ENCODE results near the gene AP4B1. TPM values are rescaled to one million over a fixed set of nuclear protein-coding genes. Genes with fewer than 3 reads are reported as not detected.

Gene AP4B1
- total and polyA plus RNA-seq, 9 of the 15 experiments (the other 6 are each of a cell fraction or from before 2014, with no cell fraction given), result 15.8 to 36.5 (median 24.6) TPM

DNA sequence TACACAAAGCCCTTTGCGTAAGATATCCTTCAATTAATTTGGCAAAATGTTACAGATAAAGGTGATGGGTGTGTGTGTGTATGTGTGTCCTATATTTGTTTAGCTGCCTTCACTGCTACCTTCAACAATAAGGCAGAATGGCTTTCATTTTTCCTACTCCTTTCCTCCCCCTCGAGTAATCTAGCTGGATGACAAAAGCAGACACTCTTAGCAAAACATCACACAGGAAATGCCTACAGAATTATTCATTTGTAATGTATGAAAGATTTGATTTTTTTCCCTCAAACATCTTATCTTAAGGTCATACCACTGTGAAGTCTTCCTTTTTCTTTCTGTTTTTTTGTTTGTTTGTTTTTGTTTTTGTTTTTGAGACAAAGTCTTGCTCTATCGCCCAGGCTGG lies 43.7 kb downstream of the AP4B1 start:
- H3K36me3 ChIP-seq (ENCODE audit: control insufficient read depth, insufficient read depth, low read length), result no peaks in the 10 kb centered on the region
- intact Hi-C loops (cut with micrococcal nuclease) (no loop called here), in situ Hi-C loops (cut with MboI) (no loop called here)
- H3K27ac ChIP-seq (ENCODE audit: extremely low read depth, low read depth, low read length), result no peak overlapping the region
- DNase-seq (ENCODE audit: extremely low read depth in 1 of 4, low spot score in 3 of 4), result no peak
- FAIRE-seq, result no peak
- H3K9me3 ChIP-seq (replicated peaks; ENCODE audit: control insufficient read depth, insufficient read depth, low read depth, low read length), result no peaks in the 10 kb centered on the region
- ChIA-PET POLR2A (interaction anchor here (0.7 to 1.7 kb wide), 6 partner anchors 8 to 44 kb away, joined by 3 to 7 read pairs (median 4); no protein-coding TSS in a partner anchor), CTCF (ENCODE audit: low intra/inter-chr PET ratio) (no interaction called here)
- no peak overlapping the region for H3K9ac ChIP-seq (ENCODE audit: insufficient read depth in 1 of 2, low read depth in 2 of 2, low read length in 2 of 2)
- no peaks in the 10 kb centered on the region for H3K27me3 ChIP-seq (ENCODE audit: control insufficient read depth in 2 of 2, insufficient read depth in 2 of 2, low read length in 2 of 2)
- BruUV-seq (replicated peaks), result no TSS peak
- H4K20me1 ChIP-seq (replicated peaks; ENCODE audit: control insufficient read depth, insufficient read depth, low read length), result no peaks in the 10 kb centered on the region
- H2AFZ ChIP-seq (ENCODE audit: low read depth, low read length), result peak overlapping the region; percentile 25
- no peak overlapping the region for H3K4me3 ChIP-seq
- no peaks in the 10 kb centered on the region for H3K9me1 ChIP-seq (ENCODE audit: control insufficient read depth, insufficient read depth, low read length)
- WGBS (ENCODE audit: insufficient coverage, low coverage, missing lambda C conversion rate), result 50% methylated on average over 3 of the region's 3 CpGs
- no peak overlapping the region for H3K4me2 ChIP-seq (ENCODE audit: insufficient read depth, low read length)
- H3K4me1 ChIP-seq (replicated peaks in 1 of 2; ENCODE audit: control insufficient read depth in 2 of 2, insufficient read depth in 2 of 2, low read length in 2 of 2), result peaks cover 4 to 13% of the 10 kb centered on the region in 2 experiments; a peak in 3 of 5 replicates
- ATAC-seq, result no peak
- H3K79me2 ChIP-seq (ENCODE audit: control insufficient read depth, insufficient read depth, low read length), result no peaks in the 10 kb centered on the region
- TF ChIP-seq MAFK (IDR thresholded peaks at IDR 0.05; ENCODE audit: low read length) (no peak), YY1 (IDR thresholded peaks at IDR 0.05; ENCODE audit: borderline replicate concordance in 1 of 3, control insufficient read depth in 1 of 3, extremely low read depth in 1 of 3, insufficient read depth in 3 of 3, insufficient read length in 1 of 3, insufficient replicate concordance in 2 of 3, low read depth in 1 of 3, low read length in 2 of 3) (no peak), KLF6 (CRISPR knock-in tag; IDR thresholded peaks at IDR 0.05; ENCODE audit: borderline replicate concordance) (no peak), JUN (IDR thresholded peaks at IDR 0.05; ENCODE audit: borderline replicate concordance, low read depth, low read length) (no peak), JUN (CRISPR knock-in tag; IDR thresholded peaks at IDR 0.05; ENCODE audit: borderline replicate concordance) (no peak), HSF4 (CRISPR knock-in tag; IDR thresholded peaks at IDR 0.05; ENCODE audit: borderline replicate concordance) (no peak), BMI1 (IDR thresholded peaks at IDR 0.05; ENCODE audit: low read length) (no peak), ZNF586 (CRISPR knock-in tag; conservative IDR thresholded peaks at IDR 0.05) (no peak), MCM7 (IDR thresholded peaks at IDR 0.05) (no peak), PHB2 (IDR thresholded peaks at IDR 0.05; ENCODE audit: low read depth) (no peak), RNF2 (IDR thresholded peaks at IDR 0.05) (no peak), TBL1XR1 (IDR thresholded peaks at IDR 0.05; ENCODE audit: low read length in 2 of 2) (no peak), RBFOX2 (IDR thresholded peaks at IDR 0.05; ENCODE audit: low read depth, low read length) (no peak), CHD2 (IDR thresholded peaks at IDR 0.05; ENCODE audit: low read depth, low read length) (no peak), TRIM24 (IDR thresholded peaks at IDR 0.05) (no peak), CBFB (CRISPR knock-in tag; IDR thresholded peaks at IDR 0.05) (no peak)
- TF ChIP-seq, protein P1, sequence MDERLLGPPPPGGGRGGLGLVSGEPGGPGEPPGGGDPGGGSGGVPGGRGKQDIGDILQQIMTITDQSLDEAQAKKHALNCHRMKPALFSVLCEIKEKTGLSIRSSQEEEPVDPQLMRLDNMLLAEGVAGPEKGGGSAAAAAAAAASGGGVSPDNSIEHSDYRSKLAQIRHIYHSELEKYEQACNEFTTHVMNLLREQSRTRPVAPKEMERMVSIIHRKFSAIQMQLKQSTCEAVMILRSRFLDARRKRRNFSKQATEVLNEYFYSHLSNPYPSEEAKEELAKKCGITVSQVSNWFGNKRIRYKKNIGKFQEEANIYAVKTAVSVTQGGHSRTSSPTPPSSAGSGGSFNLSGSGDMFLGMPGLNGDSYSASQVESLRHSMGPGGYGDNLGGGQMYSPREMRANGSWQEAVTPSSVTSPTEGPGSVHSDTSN (CRISPR knock-in tag; IDR thresholded peaks at IDR 0.05; ENCODE audit: low read depth), result no peak
- TF ChIP-seq, protein P1 (tag; conservative IDR thresholded peaks at IDR 0.05; ENCODE audit: low read depth), result no peak
- TF ChIP-seq, protein P2, sequence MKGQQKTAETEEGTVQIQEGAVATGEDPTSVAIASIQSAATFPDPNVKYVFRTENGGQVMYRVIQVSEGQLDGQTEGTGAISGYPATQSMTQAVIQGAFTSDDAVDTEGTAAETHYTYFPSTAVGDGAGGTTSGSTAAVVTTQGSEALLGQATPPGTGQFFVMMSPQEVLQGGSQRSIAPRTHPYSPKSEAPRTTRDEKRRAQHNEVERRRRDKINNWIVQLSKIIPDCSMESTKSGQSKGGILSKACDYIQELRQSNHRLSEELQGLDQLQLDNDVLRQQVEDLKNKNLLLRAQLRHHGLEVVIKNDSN (CRISPR knock-in tag; IDR thresholded peaks at IDR 0.05), result no peak
- TF ChIP-seq, protein P3, sequence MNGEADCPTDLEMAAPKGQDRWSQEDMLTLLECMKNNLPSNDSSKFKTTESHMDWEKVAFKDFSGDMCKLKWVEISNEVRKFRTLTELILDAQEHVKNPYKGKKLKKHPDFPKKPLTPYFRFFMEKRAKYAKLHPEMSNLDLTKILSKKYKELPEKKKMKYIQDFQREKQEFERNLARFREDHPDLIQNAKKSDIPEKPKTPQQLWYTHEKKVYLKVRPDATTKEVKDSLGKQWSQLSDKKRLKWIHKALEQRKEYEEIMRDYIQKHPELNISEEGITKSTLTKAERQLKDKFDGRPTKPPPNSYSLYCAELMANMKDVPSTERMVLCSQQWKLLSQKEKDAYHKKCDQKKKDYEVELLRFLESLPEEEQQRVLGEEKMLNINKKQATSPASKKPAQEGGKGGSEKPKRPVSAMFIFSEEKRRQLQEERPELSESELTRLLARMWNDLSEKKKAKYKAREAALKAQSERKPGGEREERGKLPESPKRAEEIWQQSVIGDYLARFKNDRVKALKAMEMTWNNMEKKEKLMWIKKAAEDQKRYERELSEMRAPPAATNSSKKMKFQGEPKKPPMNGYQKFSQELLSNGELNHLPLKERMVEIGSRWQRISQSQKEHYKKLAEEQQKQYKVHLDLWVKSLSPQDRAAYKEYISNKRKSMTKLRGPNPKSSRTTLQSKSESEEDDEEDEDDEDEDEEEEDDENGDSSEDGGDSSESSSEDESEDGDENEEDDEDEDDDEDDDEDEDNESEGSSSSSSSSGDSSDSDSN (IDR thresholded peaks at IDR 0.05; ENCODE audit: borderline replicate concordance in 1 of 2, low read depth in 2 of 2, low read length in 2 of 2), result no peak

All from K562 (cell line).